GM18498 (cell line): Measurements from ENCODE around the gene REV1.
"Not testable (repeated sequence)": the region's sequence is repeated elsewhere in the genome, so short reads cannot be mapped to it uniquely, and the experiment has no call there.

Experiments
- ATAC-seq: cut with Tn5 transposase; IDR thresholded peaks from one replicate; pipeline ENCODE4 v1.9.1; 2021; ENCODE audit warnings: mild to moderate bottlenecking, moderate library complexity; ENCODE audit not compliant: unreplicated experiment

Gene REV1

DNA sequence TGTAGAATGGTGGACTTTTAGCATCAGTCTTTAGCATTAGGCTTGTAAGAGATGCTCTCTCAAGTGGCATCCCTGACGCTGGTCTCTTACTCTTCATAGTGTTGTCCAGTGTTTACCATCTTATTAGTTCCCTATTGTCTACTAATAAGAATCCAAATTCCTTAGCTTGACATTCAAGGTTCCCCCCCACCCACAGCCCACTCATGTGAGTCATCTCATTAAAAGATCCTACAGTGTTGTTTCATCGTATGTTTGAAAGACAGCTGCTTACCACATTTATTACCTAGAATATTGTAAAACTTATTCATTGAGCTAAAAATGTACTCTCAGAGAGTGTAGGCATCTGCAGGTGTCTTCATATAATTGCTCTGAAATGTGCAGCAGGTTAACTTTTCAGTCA lies 124.2 kb downstream of the REV1 start:
- no peak for ATAC-seq

DNA sequence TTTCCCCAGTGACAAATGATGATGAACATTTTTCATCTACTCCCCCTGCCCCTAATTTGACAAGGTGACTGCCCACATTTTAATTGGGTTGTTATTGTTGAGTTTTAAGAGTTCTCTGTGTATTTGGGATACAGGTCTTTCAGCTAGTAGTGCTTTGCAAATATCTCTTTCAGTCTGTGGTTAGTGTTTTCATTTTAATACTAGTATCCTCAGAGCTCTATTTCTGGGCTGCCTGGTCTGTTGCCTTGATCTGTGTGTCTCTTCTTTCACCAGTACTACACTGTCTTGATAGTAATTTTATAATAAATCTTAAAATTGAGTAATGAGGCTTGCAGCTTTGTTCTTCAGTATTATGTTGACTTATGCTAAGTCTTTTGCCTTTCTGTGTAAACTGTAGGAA lies 133.0 kb downstream of the REV1 start:
- ATAC-seq = no peak

DNA sequence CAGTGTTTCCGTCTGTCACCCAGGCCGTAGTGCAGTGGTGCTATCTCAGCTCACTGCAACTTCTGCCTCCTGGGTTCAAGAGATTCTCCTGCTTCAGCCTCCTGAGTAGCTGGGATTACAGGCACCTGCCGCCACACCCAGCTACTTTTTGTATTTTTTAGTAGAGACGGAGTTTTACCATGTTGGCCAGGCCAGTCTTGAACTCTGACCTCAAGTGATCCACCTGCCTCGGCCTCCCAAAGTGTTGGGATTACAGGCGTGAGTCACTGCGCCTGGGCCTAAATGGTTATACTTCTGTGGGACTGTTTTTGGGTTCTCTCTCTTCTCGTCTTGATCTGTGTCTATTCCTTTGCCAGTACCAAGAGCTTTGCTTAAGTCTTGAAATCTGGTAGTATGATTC lies 135.0 kb downstream of the REV1 start:
- not testable (repeated sequence) for ATAC-seq

DNA sequence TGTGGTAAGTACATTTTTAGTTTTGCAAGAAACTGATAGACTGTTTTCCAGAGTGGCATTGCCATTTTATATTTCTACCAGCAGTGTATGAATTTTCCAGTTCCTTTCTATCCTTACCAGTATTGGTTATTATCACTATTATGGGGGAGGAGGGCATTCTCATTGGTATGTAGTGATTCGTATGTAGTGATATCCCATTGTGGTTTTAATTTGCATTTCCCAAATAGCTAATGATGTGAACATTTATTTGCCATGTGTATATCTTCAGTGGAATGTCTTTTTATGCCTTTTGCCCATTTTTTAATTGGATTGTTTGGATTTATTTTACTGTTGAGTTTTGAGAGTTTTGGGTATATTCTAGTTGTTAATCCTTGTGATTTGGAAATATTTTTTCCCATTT lies 135.7 kb downstream of the REV1 start:
- no peak for ATAC-seq
